ENCODE data around the gene MRPS18C. TPM values are rescaled to one million over a fixed set of nuclear protein-coding genes. Genes with fewer than 3 reads are reported as not detected.

The MRPS18C gene
- total and polyA plus RNA-seq, 2 donors = 43.1 to 58.6 TPM

GRCh38 chr4:83438719-83439118 lies 17.1 kb upstream of the MRPS18C start:
- H3K4me1 ChIP-seq (ENCODE audit: control insufficient read depth in 2 of 2, insufficient read depth in 2 of 2, low read length in 2 of 2) = no peaks in the 10 kb centered on the region
- peaks cover 18 to 28% of the 10 kb centered on the region in 2 donors for H3K36me3 ChIP-seq (ENCODE audit: control insufficient read depth in 2 of 2, insufficient read depth in 2 of 2, low read length in 1 of 2)
- H3K9me3 ChIP-seq (ENCODE audit: control insufficient read depth in 2 of 2, insufficient read depth in 1 of 2, low read length in 1 of 2) = no peaks in the 10 kb centered on the region
- no peaks in the 10 kb centered on the region for H3K27me3 ChIP-seq (ENCODE audit: control insufficient read depth in 2 of 2, insufficient read depth in 1 of 2, low read length in 1 of 2)
- no peak for DNase-seq (ENCODE audit: low read depth in 6 of 9, low spot score in 9 of 9)
- no peak overlapping the region for H3K27ac ChIP-seq (ENCODE audit: low read depth in 1 of 2, low read length in 1 of 2)
- H3K4me3 ChIP-seq (ENCODE audit: low read length in 2 of 2) = no peak overlapping the region

GRCh38 chr4:83440148-83440814 lies 15.6 kb upstream of the MRPS18C start:
- WGBS = 98% methylated on average over 1 of the region's 1 CpG
- Histone ChIP-seq H3K9me3 (ENCODE audit: control insufficient read depth in 2 of 2, insufficient read depth in 1 of 2, low read length in 1 of 2) (no peaks in the 10 kb centered on the region), H3K4me3 (ENCODE audit: low read length in 2 of 2) (no peak overlapping the region), H3K36me3 (ENCODE audit: control insufficient read depth in 2 of 2, insufficient read depth in 2 of 2, low read length in 1 of 2) (peaks cover 22 to 41% of the 10 kb centered on the region in 2 donors), H3K27ac (ENCODE audit: low read depth in 1 of 2, low read length in 1 of 2) (no peak overlapping the region), H3K4me1 (ENCODE audit: control insufficient read depth in 2 of 2, insufficient read depth in 2 of 2, low read length in 2 of 2) (no peaks in the 10 kb centered on the region), H3K27me3 (ENCODE audit: control insufficient read depth in 2 of 2, insufficient read depth in 1 of 2, low read length in 1 of 2) (no peaks in the 10 kb centered on the region)
- DNase-seq (ENCODE audit: low read depth in 6 of 9, low spot score in 9 of 9) = no peak

GRCh38 chr4:83440899-83441298 lies 15.0 kb upstream of the MRPS18C start:
- WGBS = 97% methylated on average over 3 of the region's 3 CpGs
- no peak for DNase-seq (ENCODE audit: low read depth in 6 of 9, low spot score in 9 of 9)
- Histone ChIP-seq H3K36me3 (ENCODE audit: control insufficient read depth in 2 of 2, insufficient read depth in 2 of 2, low read length in 1 of 2) (peaks cover 25 to 41% of the 10 kb centered on the region in 2 donors), H3K9me3 (ENCODE audit: control insufficient read depth in 2 of 2, insufficient read depth in 1 of 2, low read length in 1 of 2) (no peaks in the 10 kb centered on the region), H3K4me3 (ENCODE audit: low read length in 2 of 2) (no peak overlapping the region), H3K27ac (ENCODE audit: low read depth in 1 of 2, low read length in 1 of 2) (no peak overlapping the region), H3K27me3 (ENCODE audit: control insufficient read depth in 2 of 2, insufficient read depth in 1 of 2, low read length in 1 of 2) (no peaks in the 10 kb centered on the region), H3K4me1 (ENCODE audit: control insufficient read depth in 2 of 2, insufficient read depth in 2 of 2, low read length in 2 of 2) (no peaks in the 10 kb centered on the region)

- no peaks in the 10 kb centered on the region for H3K27me3 ChIP-seq (ENCODE audit: control insufficient read depth in 2 of 2, insufficient read depth in 1 of 2, low read length in 1 of 2)
- H3K36me3 ChIP-seq (ENCODE audit: control insufficient read depth in 2 of 2, insufficient read depth in 2 of 2, low read length in 1 of 2) = peaks cover 15 to 40% of the 10 kb centered on the region in 2 donors
- peaks cover 0 to 3% of the 10 kb centered on the region in 2 donors for H3K4me1 ChIP-seq (ENCODE audit: control insufficient read depth in 2 of 2, insufficient read depth in 2 of 2, low read length in 2 of 2)
- DNase-seq (ENCODE audit: low read depth in 6 of 9, low spot score in 9 of 9) = no peak
- no peak overlapping the region for H3K27ac ChIP-seq (ENCODE audit: low read depth in 1 of 2, low read length in 1 of 2)
- H3K9me3 ChIP-seq (ENCODE audit: control insufficient read depth in 2 of 2, insufficient read depth in 1 of 2, low read length in 1 of 2) = no peaks in the 10 kb centered on the region
- no peak overlapping the region for H3K4me3 ChIP-seq (ENCODE audit: low read length in 2 of 2)
- WGBS = 65% methylated on average over 2 of the region's 2 CpGs
These were observed 6.8 kb upstream of the MRPS18C start for GRCh38 chr4:83449009-83449408.

- peaks cover 2 to 11% of the 10 kb centered on the region in 2 donors for H3K4me1 ChIP-seq (ENCODE audit: control insufficient read depth in 2 of 2, insufficient read depth in 2 of 2, low read length in 2 of 2)
- H3K36me3 ChIP-seq (ENCODE audit: control insufficient read depth in 2 of 2, insufficient read depth in 2 of 2, low read length in 1 of 2) = peaks cover 4 to 43% of the 10 kb centered on the region in 2 donors
- peak in 4 of 9 donors; percentile 1 to 10 (median 4) for DNase-seq (ENCODE audit: low read depth in 6 of 9, low spot score in 9 of 9)
These were observed 1.2 kb upstream of the MRPS18C start for GRCh38 chr4:83454686-83455085.

GRCh38 chr4:83456184-83456501 lies 285 bp downstream of the MRPS18C start:
- Histone ChIP-seq H3K27ac (ENCODE audit: low read depth in 1 of 2, low read length in 1 of 2) (peak overlapping the region; percentile 86 to 99), H3K27me3 (ENCODE audit: control insufficient read depth in 2 of 2, insufficient read depth in 1 of 2, low read length in 1 of 2) (no peaks in the 10 kb centered on the region), H3K36me3 (ENCODE audit: control insufficient read depth in 2 of 2, insufficient read depth in 2 of 2, low read length in 1 of 2) (peaks cover 12 to 48% of the 10 kb centered on the region in 2 donors), H3K9me3 (ENCODE audit: control insufficient read depth in 2 of 2, insufficient read depth in 1 of 2, low read length in 1 of 2) (no peaks in the 10 kb centered on the region), H3K4me1 (ENCODE audit: control insufficient read depth in 2 of 2, insufficient read depth in 2 of 2, low read length in 2 of 2) (peaks cover 2 to 11% of the 10 kb centered on the region in 2 donors), H3K4me3 (ENCODE audit: low read length in 2 of 2) (peak overlapping the region; percentile 81 to 100)
- no peak for DNase-seq (ENCODE audit: low read depth in 6 of 9, low spot score in 9 of 9)
- WGBS = 0% methylated on average over 7 of the region's 7 CpGs

More at GRCh38 chr4:83454686-83455085, 1.2 kb upstream of the MRPS18C start:
- no peaks in the 10 kb centered on the region for H3K27me3 ChIP-seq (ENCODE audit: control insufficient read depth in 2 of 2, insufficient read depth in 1 of 2, low read length in 1 of 2)
- peak overlapping the region; percentile 81 to 100 for H3K4me3 ChIP-seq (ENCODE audit: low read length in 2 of 2)
- H3K27ac ChIP-seq (ENCODE audit: low read depth in 1 of 2, low read length in 1 of 2) = peak overlapping the region in 1 of 2 donors; percentile 99
- whole genome bisulfite sequencing = 33% methylated on average over 6 of the region's 6 CpGs
- H3K9me3 ChIP-seq (ENCODE audit: control insufficient read depth in 2 of 2, insufficient read depth in 1 of 2, low read length in 1 of 2) = no peaks in the 10 kb centered on the region

GRCh38 chr4:83473423-83473822 lies 17.6 kb downstream of the MRPS18C start:
- no peaks in the 10 kb centered on the region for H3K9me3 ChIP-seq (ENCODE audit: control insufficient read depth in 2 of 2, insufficient read depth in 1 of 2, low read length in 1 of 2)
- H3K27me3 ChIP-seq (ENCODE audit: control insufficient read depth in 2 of 2, insufficient read depth in 1 of 2, low read length in 1 of 2) = no peaks in the 10 kb centered on the region
- H3K4me3 ChIP-seq (ENCODE audit: low read length in 2 of 2) = no peak overlapping the region
- DNase-seq (ENCODE audit: low read depth in 6 of 9, low spot score in 9 of 9) = no peak
- no peak overlapping the region for H3K27ac ChIP-seq (ENCODE audit: low read depth in 1 of 2, low read length in 1 of 2)
- 87% methylated on average over 4 of the region's 4 CpGs for WGBS
- H3K36me3 ChIP-seq (ENCODE audit: control insufficient read depth in 2 of 2, insufficient read depth in 2 of 2, low read length in 1 of 2) = peaks cover 12 to 26% of the 10 kb centered on the region in 2 donors
- no peaks in the 10 kb centered on the region for H3K4me1 ChIP-seq (ENCODE audit: control insufficient read depth in 2 of 2, insufficient read depth in 2 of 2, low read length in 2 of 2)

- H3K27me3 ChIP-seq (ENCODE audit: control insufficient read depth in 2 of 2, insufficient read depth in 1 of 2, low read length in 1 of 2) = no peaks in the 10 kb centered on the region
- H3K27ac ChIP-seq (ENCODE audit: low read depth in 1 of 2, low read length in 1 of 2) = no peak overlapping the region
- H3K36me3 ChIP-seq (ENCODE audit: control insufficient read depth in 2 of 2, insufficient read depth in 2 of 2, low read length in 1 of 2) = peaks cover 12 to 27% of the 10 kb centered on the region in 2 donors
- no peak overlapping the region for H3K4me3 ChIP-seq (ENCODE audit: low read length in 2 of 2)
- no peaks in the 10 kb centered on the region for H3K4me1 ChIP-seq (ENCODE audit: control insufficient read depth in 2 of 2, insufficient read depth in 2 of 2, low read length in 2 of 2)
- WGBS = 98% methylated on average over 2 of the region's 2 CpGs
- no peak for DNase-seq (ENCODE audit: low read depth in 6 of 9, low spot score in 9 of 9)
- no peaks in the 10 kb centered on the region for H3K9me3 ChIP-seq (ENCODE audit: control insufficient read depth in 2 of 2, insufficient read depth in 1 of 2, low read length in 1 of 2)
These were observed 18.1 kb downstream of the MRPS18C start for GRCh38 chr4:83473966-83474365.

- Histone ChIP-seq H3K4me3 (ENCODE audit: low read length in 2 of 2) (peak within 1 kb of the TSS; percentile 78 to 84), H3K4me1 (ENCODE audit: control insufficient read depth in 2 of 2, insufficient read depth in 2 of 2, low read length in 2 of 2) (peaks cover 8 to 15% of the 10 kb centered on the region in 2 donors), H3K9me3 (ENCODE audit: control insufficient read depth in 2 of 2, insufficient read depth in 1 of 2, low read length in 1 of 2) (no peaks in the 10 kb centered on the region), H3K36me3 (ENCODE audit: control insufficient read depth in 2 of 2, insufficient read depth in 2 of 2, low read length in 1 of 2) (peaks cover 0 to 2% of the 10 kb centered on the region in 2 donors), H3K27me3 (ENCODE audit: control insufficient read depth in 2 of 2, insufficient read depth in 1 of 2, low read length in 1 of 2) (no peaks in the 10 kb centered on the region), H3K27ac (ENCODE audit: low read depth in 1 of 2, low read length in 1 of 2) (peak within 1 kb of the TSS; percentile 87 to 92)
- peak; percentile 70 to 98 (median 94) for DNase-seq (ENCODE audit: low read depth in 6 of 9, low spot score in 9 of 9)
- under 1% methylated on average over 93 of the region's 93 CpGs for WGBS
These were observed 28.9 kb downstream of the MRPS18C start, which contains the start of gene ABRAXAS1 for GRCh38 chr4:83484500-83485461. TSS of gene ABRAXAS1 (minus strand) at chr4:83485100. CDS start at chr4:83485072, 28 bp downstream.

All from thymus (tissue), 11 donors.